ENCODE data around the gene SUGP2. TPM values are rescaled to one million over a fixed set of nuclear protein-coding genes. Genes with fewer than 3 reads are reported as not detected.
"Not testable (repeated sequence)": the region's sequence is repeated elsewhere in the genome, so short reads cannot be mapped to it uniquely, and the experiment has no call there.

Gene SUGP2
- polyA plus RNA-seq, 4 donors: 69.9 to 147 (median 98.6) TPM

DNA sequence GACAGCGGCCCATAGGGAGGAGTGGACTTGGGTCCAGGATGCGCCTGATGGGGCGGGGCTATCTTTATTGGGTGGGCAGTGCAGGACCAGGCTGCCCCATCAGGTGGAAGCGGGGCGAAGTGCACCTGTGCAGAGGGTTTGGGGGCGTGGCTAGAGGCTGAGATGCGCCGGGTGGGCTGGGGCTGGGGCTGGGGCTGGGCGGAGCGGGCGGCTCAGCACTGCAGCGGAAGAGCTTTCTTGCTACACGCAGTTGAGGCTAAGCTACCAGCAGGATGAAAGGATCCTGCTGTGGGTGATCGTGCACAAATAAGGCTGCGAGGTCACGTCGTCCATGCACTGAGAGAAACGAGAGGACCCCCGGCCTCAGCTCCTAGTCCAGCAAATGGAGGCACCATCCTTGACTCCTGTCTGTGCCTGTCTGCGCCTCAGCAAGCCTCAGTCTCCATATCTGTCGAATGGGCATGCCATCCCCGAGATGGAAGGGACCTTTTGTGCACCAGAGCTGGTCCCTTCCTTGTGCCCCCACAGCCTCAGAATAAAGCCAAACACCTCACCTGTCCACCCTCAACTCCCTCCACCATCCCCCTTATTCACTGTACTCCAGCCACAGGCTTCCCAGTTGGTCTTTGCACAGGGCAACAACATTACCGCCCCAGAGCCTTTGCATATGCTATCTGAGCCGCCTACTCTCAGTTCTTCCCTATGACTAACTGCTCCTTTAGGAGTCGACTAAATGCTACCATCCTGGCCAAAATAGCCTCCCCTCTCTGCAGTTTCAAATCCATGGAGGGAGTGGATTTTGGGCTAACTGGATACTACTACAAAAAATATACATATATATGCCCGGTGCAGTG, 71.3 kb downstream of the SUGP2 start:
- DNase-seq (ENCODE audit: low read depth in 4 of 4, low spot score in 2 of 4): peak in 1 of 4 donors; percentile 29

DNA sequence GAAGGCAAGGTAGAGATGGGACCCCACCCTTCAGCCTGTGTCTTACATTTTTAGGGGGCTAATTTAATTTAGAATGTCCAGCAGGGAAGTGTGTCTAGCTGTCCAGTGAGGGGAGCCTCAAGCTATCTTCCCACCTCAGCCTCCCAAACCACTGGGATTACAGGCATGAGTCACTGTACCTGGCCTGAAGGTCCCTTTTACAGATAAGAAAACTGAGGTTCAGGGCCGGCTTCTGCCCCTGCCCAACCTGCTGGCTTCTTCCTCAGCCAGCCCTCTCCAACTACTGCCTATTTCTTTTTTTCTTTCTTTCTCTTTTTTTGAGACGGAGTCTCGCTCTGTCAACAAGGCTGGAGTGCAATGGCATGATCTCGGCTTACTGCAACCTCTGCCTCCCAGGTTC, 72.9 kb downstream of the SUGP2 start:
- no peak for DNase-seq (ENCODE audit: low read depth in 4 of 4, low spot score in 2 of 4)

DNA sequence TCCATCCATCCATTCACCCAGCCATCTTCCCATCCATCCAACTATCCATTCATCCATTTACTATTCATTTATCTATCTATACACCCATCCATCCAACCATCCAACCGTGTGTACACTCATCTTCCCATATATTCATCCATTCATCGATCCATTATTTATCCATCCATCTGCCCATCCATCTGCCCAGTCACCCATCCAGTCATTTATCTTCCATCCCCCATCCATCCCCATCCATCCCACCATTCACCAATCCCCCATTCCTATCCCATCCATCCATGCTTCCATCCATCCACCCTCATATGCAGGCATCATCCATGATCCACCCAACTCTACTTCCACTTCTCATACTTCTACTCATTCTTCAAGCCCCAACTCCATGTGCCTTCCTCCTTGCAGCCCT, 78.3 kb downstream of the SUGP2 start:
- DNase-seq (ENCODE audit: low read depth in 4 of 4, low spot score in 2 of 4): no peak

DNA sequence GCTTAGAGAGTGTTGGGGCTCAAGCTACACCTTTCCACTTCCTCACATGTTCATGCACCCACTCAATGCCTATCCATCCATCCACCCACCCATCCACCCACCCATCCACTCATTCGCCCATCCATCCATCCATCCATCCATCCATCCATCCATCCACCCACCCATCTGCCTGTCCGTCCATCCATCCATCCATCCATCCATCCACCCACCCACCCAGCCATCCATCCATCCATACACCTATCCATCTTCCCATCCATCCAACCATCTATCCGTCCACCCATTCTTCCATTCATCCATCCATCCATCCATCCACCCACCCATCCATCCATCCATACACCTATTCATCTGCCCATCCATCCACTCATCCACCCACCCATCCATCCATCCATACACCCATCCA, 79.2 kb downstream of the SUGP2 start:
- DNase-seq (ENCODE audit: low read depth in 4 of 4, low spot score in 2 of 4): no peak

DNA sequence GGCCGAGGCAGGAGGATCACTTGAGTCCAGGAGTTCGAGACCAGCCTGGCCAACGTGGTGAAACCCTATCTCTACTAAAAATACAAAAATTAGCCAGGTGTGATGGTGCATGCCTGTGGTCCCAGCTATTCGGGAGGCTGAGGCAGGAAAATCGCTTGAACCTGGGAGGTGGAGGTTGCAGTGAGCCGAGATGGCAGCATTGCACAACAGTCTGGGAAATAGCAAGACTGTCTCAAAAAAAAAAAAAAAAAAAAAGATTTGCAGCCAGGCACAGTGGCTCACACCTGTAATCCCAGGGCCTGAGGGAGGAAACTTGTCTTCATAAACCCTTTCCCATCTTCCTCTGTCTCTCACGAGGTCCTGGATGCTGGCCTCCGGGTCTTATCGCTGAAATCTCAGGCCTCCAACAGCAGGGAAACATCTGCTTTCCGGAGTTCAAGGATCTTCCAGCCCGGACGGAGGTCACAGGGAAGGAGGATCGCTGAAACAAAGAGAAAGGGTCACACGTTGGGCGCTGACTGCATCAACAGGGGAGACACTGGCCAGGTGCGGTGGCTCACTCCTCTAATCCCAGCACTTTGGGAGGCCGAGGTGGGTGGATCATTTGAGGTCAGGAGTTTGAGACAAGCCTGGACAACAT, 80.8 kb downstream of the SUGP2 start:
- DNase-seq (ENCODE audit: low read depth in 4 of 4, low spot score in 2 of 4): not testable (repeated sequence)

DNA sequence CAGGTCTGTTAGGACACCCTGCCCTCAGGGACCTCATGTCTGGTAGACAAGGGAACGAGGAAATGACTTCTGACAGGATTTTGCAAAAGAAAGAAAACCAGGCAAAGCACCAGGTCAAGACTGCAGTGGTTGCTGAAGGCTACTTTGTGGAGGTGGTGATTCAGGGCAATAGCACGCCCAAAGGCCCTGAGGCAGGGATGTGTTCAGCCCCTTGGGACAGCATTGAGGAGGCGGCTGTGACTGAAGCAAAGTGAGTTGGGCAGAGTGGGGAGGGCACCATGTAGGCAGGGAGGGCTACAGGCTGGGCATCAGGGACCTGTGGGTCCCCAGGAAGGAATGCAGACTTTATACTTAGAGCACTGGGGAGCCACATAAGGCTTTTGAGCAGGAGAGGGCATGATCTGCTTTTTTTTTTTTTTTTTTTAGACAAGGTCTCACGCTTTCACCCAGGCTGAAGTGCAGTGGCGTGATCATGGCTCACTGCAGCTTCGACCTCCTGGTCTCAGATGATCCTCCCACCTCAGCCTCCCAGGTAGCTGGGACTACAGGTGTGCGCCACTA, 81.5 kb downstream of the SUGP2 start:
- no peak for DNase-seq (ENCODE audit: low read depth in 4 of 4, low spot score in 2 of 4)

DNA sequence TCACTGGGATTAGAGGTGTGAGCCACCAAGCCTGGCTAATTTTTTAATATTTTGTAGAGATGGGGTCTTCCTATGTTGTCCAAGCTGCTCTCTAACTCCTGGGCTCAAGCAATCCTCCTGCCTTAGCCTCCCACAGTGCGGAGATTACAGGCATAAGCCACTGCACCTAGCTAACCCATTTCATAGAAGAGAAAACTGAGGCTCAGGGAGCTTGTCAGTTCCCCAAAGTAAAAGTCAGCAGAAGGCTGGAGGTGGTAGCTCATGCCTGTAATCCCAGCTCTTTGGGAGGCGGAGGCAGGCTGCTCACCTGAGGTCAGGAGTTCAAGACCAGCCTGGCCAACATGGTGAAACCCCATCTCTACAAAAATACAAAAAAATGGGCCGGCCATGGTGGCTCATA, 83.5 kb downstream of the SUGP2 start:
- DNase-seq (ENCODE audit: low read depth in 4 of 4, low spot score in 2 of 4): no peak

DNA sequence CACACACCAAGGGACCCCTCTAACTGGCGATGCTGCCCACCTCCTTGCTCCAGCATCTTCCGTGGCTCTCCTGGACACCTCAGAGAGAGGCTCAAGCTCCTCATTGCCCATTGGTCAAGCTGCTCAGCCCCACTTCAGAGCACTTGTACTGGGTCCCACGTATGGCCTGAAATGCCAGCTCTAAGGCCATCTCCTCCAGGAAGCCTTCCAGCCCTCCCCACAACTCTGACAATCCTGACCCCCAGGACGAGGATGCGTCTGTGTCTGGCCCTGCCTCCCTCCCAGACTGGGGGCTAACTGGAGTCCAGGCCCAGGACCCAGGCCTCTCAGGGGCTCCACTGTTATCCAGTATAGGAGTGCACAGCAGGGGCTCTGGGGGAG, 84.4 kb downstream of the SUGP2 start:
- no peak for DNase-seq (ENCODE audit: low read depth in 4 of 4, low spot score in 2 of 4)

DNA sequence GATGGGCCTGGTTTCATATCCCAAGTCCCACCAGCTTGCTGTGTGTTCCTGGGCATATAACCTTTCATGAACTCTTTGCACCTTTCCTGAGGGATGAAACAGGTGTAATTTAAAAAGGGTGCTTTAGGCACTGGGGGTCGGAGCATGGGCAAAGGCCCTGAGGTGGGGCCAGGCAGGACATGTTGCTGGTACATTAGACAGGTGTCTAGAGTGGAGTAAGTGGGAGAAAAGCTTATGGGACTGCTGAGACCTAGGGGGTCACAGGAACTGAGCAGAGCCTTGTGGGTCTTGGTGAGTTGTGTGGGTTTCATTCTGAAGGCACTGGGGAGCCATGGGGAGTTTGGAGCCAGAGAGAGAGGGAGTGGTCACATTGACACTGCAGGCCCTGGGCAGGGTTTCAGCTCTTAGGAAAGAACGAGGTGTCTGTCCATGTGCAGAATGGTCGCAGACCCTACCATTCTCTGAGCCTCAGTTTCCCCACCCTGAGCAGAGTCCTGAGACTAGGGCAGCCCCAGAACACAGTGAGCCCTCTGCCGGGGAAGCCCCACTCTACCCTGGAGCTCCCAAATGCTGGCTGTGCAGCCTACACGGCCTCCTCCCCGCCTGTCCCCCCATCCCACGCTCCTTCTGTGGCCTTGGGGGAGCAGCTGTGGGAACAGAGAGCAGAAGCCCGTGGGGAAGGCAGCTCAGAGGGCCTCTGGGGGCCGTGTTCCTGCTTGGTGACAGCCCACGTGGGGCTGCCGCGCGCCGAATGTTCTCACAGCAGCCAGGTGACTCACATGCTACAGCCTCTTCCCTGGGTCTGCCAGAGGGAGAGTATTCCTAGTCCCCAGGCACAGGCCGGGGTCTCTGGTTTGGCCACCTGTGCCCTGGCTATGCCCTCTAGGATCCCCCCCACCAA, 85.0 kb downstream of the SUGP2 start:
- DNase-seq (ENCODE audit: low read depth in 4 of 4, low spot score in 2 of 4): no peak

DNA sequence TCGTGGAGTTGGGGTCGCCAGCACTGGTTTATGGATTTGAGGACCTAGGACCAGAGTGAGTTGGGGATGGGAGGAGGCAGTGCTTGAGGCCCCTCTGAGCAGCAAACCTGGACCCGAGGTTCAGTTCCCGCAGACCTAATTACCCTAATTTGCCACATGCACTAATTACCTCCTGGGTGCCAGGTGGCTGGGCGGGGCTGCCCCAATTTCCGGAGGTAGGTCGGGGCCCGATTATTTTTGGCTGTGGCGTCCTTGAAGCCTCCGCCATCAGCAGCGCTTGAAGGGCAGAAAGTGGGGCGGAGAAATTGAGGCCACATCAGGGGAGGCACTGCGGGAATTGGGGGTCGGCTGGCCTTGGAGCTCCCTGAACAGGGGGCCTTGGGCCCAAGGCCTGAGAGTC, 86.4 kb downstream of the SUGP2 start:
- no peak for DNase-seq (ENCODE audit: low read depth in 4 of 4, low spot score in 2 of 4)

DNA sequence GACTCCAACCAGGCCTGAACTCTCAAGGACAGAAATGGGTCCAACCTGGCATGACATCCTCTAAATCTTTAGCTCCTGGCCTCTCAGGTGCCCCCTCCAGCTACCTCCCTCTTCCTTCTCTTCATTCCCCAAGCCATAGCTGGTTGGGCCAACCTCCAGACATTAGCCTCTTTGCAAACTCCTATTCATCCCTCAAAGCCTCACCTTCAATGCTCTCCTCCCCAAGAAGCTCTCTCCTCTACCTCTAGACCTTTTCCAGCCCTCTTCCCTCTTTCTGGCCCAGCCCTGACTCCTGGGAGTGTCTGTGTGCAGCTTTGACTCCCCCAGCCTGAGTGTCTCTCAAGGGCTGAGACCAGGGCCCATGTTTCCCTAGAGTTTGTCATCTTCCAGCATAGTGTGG, 87.0 kb downstream of the SUGP2 start:
- no peak for DNase-seq (ENCODE audit: low read depth in 4 of 4, low spot score in 2 of 4)

DNA sequence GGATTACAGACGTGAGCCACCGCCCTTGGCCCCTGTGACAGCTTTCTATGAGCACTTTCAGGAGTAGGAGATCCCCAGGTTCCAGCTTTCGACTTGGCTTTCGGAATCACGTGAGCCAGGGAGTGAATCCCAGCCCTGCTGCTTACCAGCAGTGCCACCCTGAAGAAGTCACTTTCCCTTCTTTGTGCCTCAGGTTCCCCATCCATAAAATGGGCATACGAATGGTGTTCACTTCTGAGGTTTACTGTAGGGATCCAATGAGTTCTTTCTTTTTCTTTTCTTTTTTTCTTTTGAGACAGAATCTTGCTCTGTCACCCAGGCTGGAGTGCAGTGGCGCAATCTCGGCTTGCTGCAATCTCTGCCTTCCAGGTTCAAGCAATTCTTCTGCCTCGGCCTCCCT, 88.0 kb downstream of the SUGP2 start:
- no peak for DNase-seq (ENCODE audit: low read depth in 4 of 4, low spot score in 2 of 4)

DNA sequence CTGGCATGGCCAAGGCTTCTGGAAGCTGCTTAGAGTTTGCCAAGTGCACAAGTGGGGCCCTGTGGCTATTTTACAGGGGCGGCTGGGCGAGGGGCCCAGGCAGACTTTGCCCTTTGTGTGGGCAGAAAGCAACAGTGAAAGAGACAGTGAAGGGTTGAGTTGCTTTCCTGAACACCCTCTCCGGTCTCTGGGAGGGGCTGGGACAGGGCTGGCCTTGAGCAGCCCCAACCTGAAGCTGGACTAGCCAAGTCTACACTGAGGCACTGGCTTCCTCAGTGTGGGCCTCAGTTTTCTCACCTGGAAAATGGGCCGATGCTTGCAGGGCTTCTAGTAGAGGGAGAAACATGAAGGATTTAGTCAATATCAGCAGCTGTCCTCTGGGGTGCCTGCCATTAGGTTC, 89.9 kb downstream of the SUGP2 start:
- no peak for DNase-seq (ENCODE audit: low read depth in 4 of 4, low spot score in 2 of 4)

DNA sequence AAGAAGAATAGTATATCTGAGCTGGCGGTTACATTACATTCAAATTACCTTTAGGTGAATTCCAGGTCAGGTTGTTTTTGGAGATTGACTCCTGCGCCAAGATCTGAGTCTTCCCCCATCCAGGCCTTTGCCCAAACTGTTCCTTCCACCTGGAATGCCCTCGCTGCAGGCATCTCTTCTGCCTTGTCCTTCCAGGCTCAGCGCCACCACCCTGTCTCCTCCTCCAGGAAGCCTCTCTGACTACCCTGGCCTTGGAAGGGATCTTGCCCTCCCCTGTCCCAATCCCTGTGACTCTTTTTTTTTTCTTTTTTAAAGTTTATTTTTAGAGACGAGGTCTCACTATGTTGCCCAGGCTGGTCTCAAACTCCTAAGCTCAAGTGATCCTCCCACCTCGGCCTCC, 90.6 kb downstream of the SUGP2 start:
- no peak for DNase-seq (ENCODE audit: low read depth in 4 of 4, low spot score in 2 of 4)

DNA sequence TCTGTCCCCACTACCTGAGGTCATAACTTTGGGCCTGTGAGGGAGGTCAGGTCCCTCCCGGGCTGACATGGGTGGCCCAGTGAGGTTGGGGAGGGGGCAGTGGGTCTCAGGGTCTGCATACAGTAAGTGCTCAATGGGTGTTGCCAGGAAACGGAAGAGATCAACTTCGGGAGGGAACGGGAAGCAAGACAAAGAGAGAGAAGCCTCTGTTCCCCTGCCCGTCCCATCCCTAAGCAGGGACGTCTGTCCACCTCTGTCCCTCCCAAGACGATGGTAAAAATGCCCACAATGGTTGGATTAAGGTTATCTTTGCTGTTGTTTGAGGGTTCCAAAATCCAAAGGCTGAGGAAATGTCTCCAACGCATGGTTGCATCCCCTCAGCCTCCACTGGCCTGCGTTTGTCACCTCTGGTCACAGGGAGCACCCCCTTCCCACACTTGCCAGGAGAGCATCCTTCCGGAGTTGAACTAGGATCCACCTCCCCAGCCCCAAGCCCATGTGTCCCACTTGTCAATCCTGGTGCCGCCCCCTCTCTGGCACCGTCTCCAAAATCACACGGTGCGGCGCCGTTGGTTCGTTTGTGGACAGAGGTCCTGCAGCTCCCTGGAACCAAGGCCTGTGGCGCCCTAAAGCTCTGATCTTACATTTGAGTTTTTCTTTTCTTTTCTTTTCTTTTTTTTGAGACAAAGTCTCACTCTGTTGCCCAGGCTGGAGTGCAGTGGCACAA, 91.5 kb downstream of the SUGP2 start:
- no peak for DNase-seq (ENCODE audit: low read depth in 4 of 4, low spot score in 2 of 4)

Other genes starting within 250 kb of the SUGP2 start
- gene COMP, start 242.2 kb downstream of the SUGP2 start, polyA plus RNA-seq (ENCODE audit: insufficient read length in 4 of 4): under 1 TPM in 3 of 4 donors, not detected in 1; 0.11 to 0.39 (median 0.35) TPM
- 10 to 100 TPM; 44.6 to 70.4 (median 62.0) TPM for gene UPF1, start 201.6 kb downstream of the SUGP2 start, polyA plus RNA-seq (ENCODE audit: insufficient read length in 4 of 4)
- 1 to 10 TPM; 4.8 to 8.1 (median 6.7) TPM for gene CERS1, start 137.4 kb downstream of the SUGP2 start, polyA plus RNA-seq (ENCODE audit: insufficient read length in 4 of 4)
- 100 to 1,000 TPM in 3 of 4 donors, 10 to 100 TPM in 1; 97.5 to 153 (median 119) TPM for gene COPE, start 114.1 kb downstream of the SUGP2 start, polyA plus RNA-seq (ENCODE audit: insufficient read length in 4 of 4)
- 10 to 100 TPM; 43.2 to 60.9 (median 51.9) TPM for gene DDX49, start 113.8 kb downstream of the SUGP2 start, polyA plus RNA-seq (ENCODE audit: insufficient read length in 4 of 4)
- 10 to 100 TPM; 49.3 to 82.4 (median 70.7) TPM for gene HOMER3, start 92.3 kb downstream of the SUGP2 start, polyA plus RNA-seq (ENCODE audit: insufficient read length in 4 of 4)
- 10 to 100 TPM; 31.8 to 37.1 (median 34.7) TPM for gene ARMC6, start 86 bp upstream of the SUGP2 start, polyA plus RNA-seq (ENCODE audit: insufficient read length in 4 of 4)
- gene SLC25A42, start 30.5 kb upstream of the SUGP2 start, polyA plus RNA-seq (ENCODE audit: insufficient read length in 4 of 4): 10 to 100 TPM; 16.6 to 27.8 (median 18.8) TPM
- 10 to 100 TPM; 25.5 to 46.2 (median 36.3) TPM for gene TMEM161A, start 105.0 kb upstream of the SUGP2 start, polyA plus RNA-seq (ENCODE audit: insufficient read length in 4 of 4)
- 1 to 10 TPM; 1.2 to 4.2 (median 1.9) TPM for gene MEF2B, start 136.7 kb upstream of the SUGP2 start, polyA plus RNA-seq (ENCODE audit: insufficient read length in 4 of 4)
- 10 to 100 TPM; 13.5 to 24.3 (median 21.1) TPM for gene BORCS8, start 158.6 kb upstream of the SUGP2 start, polyA plus RNA-seq (ENCODE audit: insufficient read length in 4 of 4)
- gene RFXANK, start 158.7 kb upstream of the SUGP2 start, polyA plus RNA-seq (ENCODE audit: insufficient read length in 4 of 4): 10 to 100 TPM; 58.1 to 96.0 (median 75.3) TPM
- 10 to 100 TPM; 13.6 to 15.4 (median 13.8) TPM for gene NR2C2AP, start 169.9 kb upstream of the SUGP2 start, polyA plus RNA-seq (ENCODE audit: insufficient read length in 4 of 4)
- 1 to 10 TPM in 1 of 4 donors, under 1 TPM in 1, not detected in 2; 0.09 to 1.5 TPM for gene NCAN, start 178.4 kb upstream of the SUGP2 start, polyA plus RNA-seq (ENCODE audit: insufficient read length in 4 of 4)
- 1 to 10 TPM; 2.2 to 4.1 (median 3.1) TPM for gene TM6SF2, start 239.8 kb upstream of the SUGP2 start, polyA plus RNA-seq (ENCODE audit: insufficient read length in 4 of 4)